Bronchial epithelial cell (primary cell): ENCODE measurements around the gene CEP85L. TPM values are rescaled to one million over a fixed set of nuclear protein-coding genes. Genes with fewer than 3 reads are reported as not detected.

ENCODE experiments used
- DNase-seq: peaks from one replicate; pipeline ENCODE4 v3.0.0-alpha.2; 2010; ENCODE audit warnings: low read depth
- FAIRE-seq: peaks from 2 replicates; lab custom pipeline; 2011; peaks lifted over from hg19 to GRCh38; lab: Jason Lieb, UNC
- H3K27me3 ChIP-seq: 2 replicates; pipeline ENCODE4 v1.5.1; 2011; ENCODE audit warnings: low read length; ENCODE audit not compliant: control insufficient read depth, insufficient read depth
- H3K36me3 ChIP-seq: 2 replicates; pipeline ENCODE4 v1.5.1; 2011; ENCODE audit warnings: low read length; ENCODE audit not compliant: control insufficient read depth, insufficient read depth
- H3K4me3 ChIP-seq: 2 replicates; pipeline ENCODE4 v1.5.1; 2011; ENCODE audit warnings: mild to moderate bottlenecking, low read depth, low read length, control low read depth
- total RNA-seq: library from RNA; depleted of rRNA; stranded (reverse); fragments of >200 nt; gene quantifications from 2 replicates; pipeline ENCODE4 v1.2.1, GENCODE V29; 2014
- TF ChIP-seq, protein P1 (sequence below): IDR thresholded peaks from 2 replicates; pipeline ENCODE4 v1.5.1; 2011; ENCODE audit warnings: mild to moderate bottlenecking, moderate library complexity, low read length, control low read depth, inconsistent platforms; ENCODE audit not compliant: insufficient read depth, severe bottlenecking

The CEP85L gene
- total RNA-seq, 1 donor from 2014 or later = 7.1 TPM

DNA sequence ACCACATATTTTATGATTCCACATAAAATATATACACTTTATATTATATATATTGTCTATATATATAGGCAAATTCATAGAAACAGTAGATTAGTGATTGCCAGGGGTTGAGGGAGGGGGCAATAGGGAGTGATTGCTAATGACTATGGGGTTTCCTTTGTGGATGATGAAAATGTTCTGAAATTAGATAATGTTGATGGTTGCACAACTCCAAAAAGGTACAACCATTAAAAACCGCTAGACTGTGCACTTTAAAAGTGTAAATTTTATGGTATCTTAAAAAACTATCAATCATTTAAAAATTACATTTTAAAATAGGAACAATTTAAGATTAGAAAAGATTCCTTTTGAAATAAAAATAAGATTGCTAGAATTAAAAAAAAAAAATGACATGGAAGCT lies 23.8 kb upstream of the CEP85L start:
- TF ChIP-seq, protein P1, sequence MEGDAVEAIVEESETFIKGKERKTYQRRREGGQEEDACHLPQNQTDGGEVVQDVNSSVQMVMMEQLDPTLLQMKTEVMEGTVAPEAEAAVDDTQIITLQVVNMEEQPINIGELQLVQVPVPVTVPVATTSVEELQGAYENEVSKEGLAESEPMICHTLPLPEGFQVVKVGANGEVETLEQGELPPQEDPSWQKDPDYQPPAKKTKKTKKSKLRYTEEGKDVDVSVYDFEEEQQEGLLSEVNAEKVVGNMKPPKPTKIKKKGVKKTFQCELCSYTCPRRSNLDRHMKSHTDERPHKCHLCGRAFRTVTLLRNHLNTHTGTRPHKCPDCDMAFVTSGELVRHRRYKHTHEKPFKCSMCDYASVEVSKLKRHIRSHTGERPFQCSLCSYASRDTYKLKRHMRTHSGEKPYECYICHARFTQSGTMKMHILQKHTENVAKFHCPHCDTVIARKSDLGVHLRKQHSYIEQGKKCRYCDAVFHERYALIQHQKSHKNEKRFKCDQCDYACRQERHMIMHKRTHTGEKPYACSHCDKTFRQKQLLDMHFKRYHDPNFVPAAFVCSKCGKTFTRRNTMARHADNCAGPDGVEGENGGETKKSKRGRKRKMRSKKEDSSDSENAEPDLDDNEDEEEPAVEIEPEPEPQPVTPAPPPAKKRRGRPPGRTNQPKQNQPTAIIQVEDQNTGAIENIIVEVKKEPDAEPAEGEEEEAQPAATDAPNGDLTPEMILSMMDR = no peak
- H3K36me3 ChIP-seq = no peaks in the 10 kb centered on the region
- no peaks in the 10 kb centered on the region for H3K27me3 ChIP-seq
- FAIRE-seq (no peak), DNase-seq (no peak)
- no peak overlapping the region for H3K4me3 ChIP-seq

DNA sequence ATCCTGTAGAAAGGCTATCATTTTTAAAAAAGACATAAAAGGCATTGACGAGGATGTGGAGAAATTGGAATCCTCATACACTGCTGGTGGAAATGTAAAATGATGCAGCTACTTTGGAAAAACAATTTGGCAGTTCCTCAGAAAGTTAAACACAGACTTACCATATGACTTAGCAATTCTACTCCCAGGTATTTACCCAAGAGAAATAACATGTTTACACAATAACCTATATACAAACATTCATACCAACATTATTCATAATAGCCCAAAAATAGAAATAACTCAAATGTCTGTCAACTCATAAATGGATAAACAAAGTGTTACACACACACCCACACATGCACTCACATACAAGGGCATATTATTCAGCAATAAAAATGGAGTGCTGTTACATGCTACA lies 23.4 kb upstream of the CEP85L start:
- FAIRE-seq = no peak
- no peaks in the 10 kb centered on the region for H3K27me3 ChIP-seq
- H3K36me3 ChIP-seq = no peaks in the 10 kb centered on the region
- DNase-seq = peak; percentile 45
- H3K4me3 ChIP-seq = no peak overlapping the region
- TF ChIP-seq, protein P1 = no peak

DNA sequence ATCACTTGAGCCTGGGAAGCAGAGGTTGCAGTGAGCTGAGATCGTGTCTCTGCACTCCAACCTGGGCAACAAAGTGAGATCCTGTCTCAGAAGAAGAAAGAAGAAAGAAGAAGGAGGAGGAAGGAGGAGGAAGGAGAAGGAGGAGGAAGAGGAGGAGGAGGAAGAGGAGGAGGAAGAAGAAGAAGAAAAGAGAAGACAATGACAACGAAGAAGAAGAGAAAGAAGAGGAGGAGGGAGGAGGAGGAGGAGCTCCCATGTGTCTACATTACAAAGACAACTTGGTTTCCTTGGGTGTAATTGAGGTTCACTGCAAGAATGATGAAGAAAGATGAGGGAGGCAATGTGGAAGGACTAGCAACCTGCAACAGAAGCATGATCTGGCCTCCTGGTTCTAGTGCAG lies 21.3 kb upstream of the CEP85L start:
- H3K36me3 ChIP-seq = no peaks in the 10 kb centered on the region
- no peaks in the 10 kb centered on the region for H3K27me3 ChIP-seq
- TF ChIP-seq, protein P1 = no peak
- no peak for DNase-seq
- FAIRE-seq = no peak
- H3K4me3 ChIP-seq = no peak overlapping the region

DNA sequence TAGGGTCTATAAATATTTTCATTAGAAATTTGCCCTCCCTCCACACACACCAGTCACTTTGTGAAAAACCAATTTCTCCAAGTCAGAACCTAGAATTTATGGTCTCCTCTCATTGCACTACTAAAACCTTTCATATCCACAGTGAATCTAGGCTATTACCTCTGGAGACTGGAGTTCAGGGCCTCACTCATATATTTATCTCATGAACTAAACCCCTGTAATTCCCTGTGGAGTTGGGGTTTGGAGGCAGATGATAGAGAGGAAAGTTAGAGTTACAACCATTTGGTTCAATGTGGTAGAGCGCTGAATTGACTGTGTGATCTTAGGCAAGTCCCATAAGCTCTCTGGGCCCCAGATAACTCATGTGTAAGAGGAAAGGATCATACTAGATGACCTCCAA lies 18.2 kb upstream of the CEP85L start:
- Histone ChIP-seq H3K36me3 (no peaks in the 10 kb centered on the region), H3K4me3 (no peak overlapping the region), H3K27me3 (no peaks in the 10 kb centered on the region)
- TF ChIP-seq, protein P1 = no peak
- DNase-seq (no peak), FAIRE-seq (no peak)

DNA sequence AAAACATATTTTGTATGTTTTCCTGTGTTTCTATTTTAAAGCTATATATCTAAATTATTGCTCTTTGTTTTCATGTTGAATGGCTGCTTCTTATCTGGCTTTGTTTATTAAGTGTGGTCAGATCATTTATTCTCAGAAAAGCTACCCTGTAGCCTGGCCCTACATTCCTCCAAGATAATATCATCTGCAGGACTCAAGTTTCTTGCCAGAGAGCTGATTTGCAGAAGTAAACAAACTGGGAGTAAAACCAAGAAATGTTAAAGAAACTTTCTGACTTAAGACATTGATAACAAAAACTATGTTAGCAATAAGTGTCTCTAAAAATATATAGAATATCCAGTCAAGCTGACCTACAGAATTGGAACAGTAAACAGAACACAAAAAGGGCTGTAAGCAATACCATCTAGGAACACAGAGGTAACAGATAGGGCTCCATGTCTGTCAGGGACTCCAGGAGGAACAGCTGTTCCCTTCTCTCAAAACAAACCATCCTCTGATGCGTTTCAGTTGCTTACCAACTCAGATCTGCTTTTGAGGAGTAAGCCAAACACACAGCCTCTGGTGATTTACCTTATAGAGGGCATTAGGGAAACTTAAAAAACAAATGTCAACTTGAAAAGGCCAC lies 17.5 kb upstream of the CEP85L start:
- no peaks in the 10 kb centered on the region for H3K27me3 ChIP-seq
- FAIRE-seq (no peak), DNase-seq (no peak)
- TF ChIP-seq, protein P1 = no peak
- no peaks in the 10 kb centered on the region for H3K36me3 ChIP-seq
- H3K4me3 ChIP-seq = no peak overlapping the region

DNA sequence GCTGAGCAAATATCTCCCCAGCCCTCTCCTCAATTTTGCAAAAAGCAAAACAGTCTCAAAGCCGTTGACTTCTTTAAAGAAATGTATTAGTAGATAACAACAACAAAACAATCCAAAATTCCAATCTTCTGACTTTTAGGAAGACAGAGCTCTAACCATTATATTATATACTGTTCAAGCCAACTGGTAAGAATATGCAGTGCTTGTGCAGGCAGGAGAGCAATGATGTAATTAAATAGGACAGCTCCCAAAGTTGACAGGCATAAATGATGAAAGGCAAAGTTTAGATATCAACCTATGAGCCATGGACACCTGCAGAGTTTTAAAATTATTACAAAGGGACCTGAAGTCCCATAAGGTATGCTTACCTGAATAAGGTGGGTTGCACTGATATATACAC lies 16.6 kb upstream of the CEP85L start:
- Histone ChIP-seq H3K27me3 (no peaks in the 10 kb centered on the region), H3K36me3 (no peaks in the 10 kb centered on the region), H3K4me3 (no peak overlapping the region)
- FAIRE-seq (no peak), DNase-seq (no peak)
- TF ChIP-seq, protein P1 = no peak
